Measurements from ENCODE around the gene HTRA3. TPM values are rescaled to one million over a fixed set of nuclear protein-coding genes. Genes with fewer than 3 reads are reported as not detected.

HTRA3 gene
- total and polyA plus RNA-seq, 4 donors: 0.36 to 1.2 (median 1.1) TPM

DNA sequence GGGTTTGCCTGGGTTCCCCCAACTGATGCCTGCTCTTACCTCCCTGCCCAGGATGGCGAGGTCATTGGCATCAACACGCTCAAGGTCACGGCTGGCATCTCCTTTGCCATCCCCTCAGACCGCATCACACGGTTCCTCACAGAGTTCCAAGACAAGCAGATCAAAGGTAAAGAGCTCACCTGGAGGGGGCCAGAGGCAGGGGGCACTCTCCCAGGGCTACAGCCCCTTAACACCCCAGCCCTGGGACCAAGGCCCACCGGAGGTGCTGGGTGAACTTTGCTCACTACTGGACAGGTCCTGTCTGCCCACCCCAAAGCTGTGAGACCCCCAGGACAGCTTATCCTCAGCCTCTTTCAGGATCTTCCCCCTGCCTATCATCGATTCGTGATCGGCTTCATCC lies 24.5 kb downstream of the HTRA3 start:
- 97% methylated on average over 9 of the region's 9 CpGs for WGBS

DNA sequence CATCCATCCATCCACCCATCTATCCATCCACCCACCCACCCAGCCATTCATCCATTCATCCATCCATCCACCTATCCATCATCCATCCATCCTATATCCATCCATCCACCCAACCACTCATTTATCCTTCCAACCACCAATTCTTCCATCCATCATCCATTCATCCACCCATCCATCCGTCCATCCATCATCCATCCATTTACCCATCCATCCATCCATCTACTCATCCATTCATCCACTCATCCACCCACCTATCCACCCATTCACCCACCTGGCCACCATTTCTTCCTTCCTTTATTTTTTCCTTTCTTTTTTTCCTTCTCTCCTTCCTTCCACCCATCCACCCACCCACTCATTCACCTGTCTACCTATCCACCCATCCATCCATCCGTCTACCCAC lies 25.2 kb downstream of the HTRA3 start:
- Histone ChIP-seq H3K4me3 (ENCODE audit: low read depth in 1 of 3, low read length in 3 of 3) (no peak overlapping the region), H3K4me1 (ENCODE audit: control insufficient read depth in 4 of 4, insufficient read depth in 4 of 4, low read length in 3 of 4) (no peaks in the 10 kb centered on the region), H3K27ac (ENCODE audit: low read depth in 1 of 2, low read length in 2 of 2) (no peak overlapping the region), H3K27me3 (ENCODE audit: control insufficient read depth in 4 of 4, insufficient read depth in 4 of 4, low read length in 3 of 4) (no peaks in the 10 kb centered on the region), H3K9ac (ENCODE audit: low read depth in 1 of 2, low read length in 2 of 2) (no peak overlapping the region), H3K36me3 (ENCODE audit: control insufficient read depth in 4 of 4, insufficient read depth in 3 of 4, low read depth in 1 of 4, low read length in 3 of 4) (no peaks in the 10 kb centered on the region), H3K9me3 (ENCODE audit: control insufficient read depth in 4 of 4, low read length in 3 of 4) (no peaks in the 10 kb centered on the region)
- WGBS: 76% methylated on average over 2 of the region's 2 CpGs
- TF ChIP-seq TAF1 (conservative IDR thresholded peaks at IDR 0.05) (no peak), JUND (IDR thresholded peaks at IDR 0.05) (no peak), FOXA1 (IDR thresholded peaks at IDR 0.05) (no peak), EGR1 (IDR thresholded peaks at IDR 0.05; ENCODE audit: low read depth in 2 of 2) (no peak), FOXA2 (IDR thresholded peaks at IDR 0.05) (no peak), HNF4G (IDR thresholded peaks at IDR 0.05) (no peak), YY1 (IDR thresholded peaks at IDR 0.05) (no peak), NR2F2 (IDR thresholded peaks at IDR 0.05) (no peak), HNF4A (conservative IDR thresholded peaks at IDR 0.05) (no peak), RAD21 (IDR thresholded peaks at IDR 0.05) (no peak), MAX (IDR thresholded peaks at IDR 0.05) (no peak), RXRA (IDR thresholded peaks at IDR 0.05) (no peak), GABPA (IDR thresholded peaks at IDR 0.05 in 1 of 2, conservative IDR thresholded peaks at IDR 0.05 in 1 of 2) (no peak), SP1 (IDR thresholded peaks at IDR 0.05) (no peak)
- TF ChIP-seq, protein P1, sequence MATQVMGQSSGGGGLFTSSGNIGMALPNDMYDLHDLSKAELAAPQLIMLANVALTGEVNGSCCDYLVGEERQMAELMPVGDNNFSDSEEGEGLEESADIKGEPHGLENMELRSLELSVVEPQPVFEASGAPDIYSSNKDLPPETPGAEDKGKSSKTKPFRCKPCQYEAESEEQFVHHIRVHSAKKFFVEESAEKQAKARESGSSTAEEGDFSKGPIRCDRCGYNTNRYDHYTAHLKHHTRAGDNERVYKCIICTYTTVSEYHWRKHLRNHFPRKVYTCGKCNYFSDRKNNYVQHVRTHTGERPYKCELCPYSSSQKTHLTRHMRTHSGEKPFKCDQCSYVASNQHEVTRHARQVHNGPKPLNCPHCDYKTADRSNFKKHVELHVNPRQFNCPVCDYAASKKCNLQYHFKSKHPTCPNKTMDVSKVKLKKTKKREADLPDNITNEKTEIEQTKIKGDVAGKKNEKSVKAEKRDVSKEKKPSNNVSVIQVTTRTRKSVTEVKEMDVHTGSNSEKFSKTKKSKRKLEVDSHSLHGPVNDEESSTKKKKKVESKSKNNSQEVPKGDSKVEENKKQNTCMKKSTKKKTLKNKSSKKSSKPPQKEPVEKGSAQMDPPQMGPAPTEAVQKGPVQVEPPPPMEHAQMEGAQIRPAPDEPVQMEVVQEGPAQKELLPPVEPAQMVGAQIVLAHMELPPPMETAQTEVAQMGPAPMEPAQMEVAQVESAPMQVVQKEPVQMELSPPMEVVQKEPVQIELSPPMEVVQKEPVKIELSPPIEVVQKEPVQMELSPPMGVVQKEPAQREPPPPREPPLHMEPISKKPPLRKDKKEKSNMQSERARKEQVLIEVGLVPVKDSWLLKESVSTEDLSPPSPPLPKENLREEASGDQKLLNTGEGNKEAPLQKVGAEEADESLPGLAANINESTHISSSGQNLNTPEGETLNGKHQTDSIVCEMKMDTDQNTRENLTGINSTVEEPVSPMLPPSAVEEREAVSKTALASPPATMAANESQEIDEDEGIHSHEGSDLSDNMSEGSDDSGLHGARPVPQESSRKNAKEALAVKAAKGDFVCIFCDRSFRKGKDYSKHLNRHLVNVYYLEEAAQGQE (IDR thresholded peaks at IDR 0.05): no peak
- TF ChIP-seq, protein P2, sequence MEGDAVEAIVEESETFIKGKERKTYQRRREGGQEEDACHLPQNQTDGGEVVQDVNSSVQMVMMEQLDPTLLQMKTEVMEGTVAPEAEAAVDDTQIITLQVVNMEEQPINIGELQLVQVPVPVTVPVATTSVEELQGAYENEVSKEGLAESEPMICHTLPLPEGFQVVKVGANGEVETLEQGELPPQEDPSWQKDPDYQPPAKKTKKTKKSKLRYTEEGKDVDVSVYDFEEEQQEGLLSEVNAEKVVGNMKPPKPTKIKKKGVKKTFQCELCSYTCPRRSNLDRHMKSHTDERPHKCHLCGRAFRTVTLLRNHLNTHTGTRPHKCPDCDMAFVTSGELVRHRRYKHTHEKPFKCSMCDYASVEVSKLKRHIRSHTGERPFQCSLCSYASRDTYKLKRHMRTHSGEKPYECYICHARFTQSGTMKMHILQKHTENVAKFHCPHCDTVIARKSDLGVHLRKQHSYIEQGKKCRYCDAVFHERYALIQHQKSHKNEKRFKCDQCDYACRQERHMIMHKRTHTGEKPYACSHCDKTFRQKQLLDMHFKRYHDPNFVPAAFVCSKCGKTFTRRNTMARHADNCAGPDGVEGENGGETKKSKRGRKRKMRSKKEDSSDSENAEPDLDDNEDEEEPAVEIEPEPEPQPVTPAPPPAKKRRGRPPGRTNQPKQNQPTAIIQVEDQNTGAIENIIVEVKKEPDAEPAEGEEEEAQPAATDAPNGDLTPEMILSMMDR (IDR thresholded peaks at IDR 0.05; ENCODE audit: low read depth, low read length, missing input control): no peak
- TF ChIP-seq, protein P3, sequence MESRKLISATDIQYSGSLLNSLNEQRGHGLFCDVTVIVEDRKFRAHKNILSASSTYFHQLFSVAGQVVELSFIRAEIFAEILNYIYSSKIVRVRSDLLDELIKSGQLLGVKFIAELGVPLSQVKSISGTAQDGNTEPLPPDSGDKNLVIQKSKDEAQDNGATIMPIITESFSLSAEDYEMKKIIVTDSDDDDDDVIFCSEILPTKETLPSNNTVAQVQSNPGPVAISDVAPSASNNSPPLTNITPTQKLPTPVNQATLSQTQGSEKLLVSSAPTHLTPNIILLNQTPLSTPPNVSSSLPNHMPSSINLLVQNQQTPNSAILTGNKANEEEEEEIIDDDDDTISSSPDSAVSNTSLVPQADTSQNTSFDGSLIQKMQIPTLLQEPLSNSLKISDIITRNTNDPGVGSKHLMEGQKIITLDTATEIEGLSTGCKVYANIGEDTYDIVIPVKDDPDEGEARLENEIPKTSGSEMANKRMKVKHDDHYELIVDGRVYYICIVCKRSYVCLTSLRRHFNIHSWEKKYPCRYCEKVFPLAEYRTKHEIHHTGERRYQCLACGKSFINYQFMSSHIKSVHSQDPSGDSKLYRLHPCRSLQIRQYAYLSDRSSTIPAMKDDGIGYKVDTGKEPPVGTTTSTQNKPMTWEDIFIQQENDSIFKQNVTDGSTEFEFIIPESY (IDR thresholded peaks at IDR 0.05): no peak
- TF ChIP-seq, protein P4, sequence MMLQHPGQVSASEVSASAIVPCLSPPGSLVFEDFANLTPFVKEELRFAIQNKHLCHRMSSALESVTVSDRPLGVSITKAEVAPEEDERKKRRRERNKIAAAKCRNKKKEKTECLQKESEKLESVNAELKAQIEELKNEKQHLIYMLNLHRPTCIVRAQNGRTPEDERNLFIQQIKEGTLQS (IDR thresholded peaks at IDR 0.05): no peak
- DNase-seq (ENCODE audit: low spot score): no peak

More for the DNA sequence above, 24.5 kb downstream of the HTRA3 start:
- no peak for DNase-seq (ENCODE audit: low spot score)
- Histone ChIP-seq H3K27ac (ENCODE audit: low read depth in 1 of 2, low read length in 2 of 2) (no peak overlapping the region), H3K9me3 (ENCODE audit: control insufficient read depth in 4 of 4, low read length in 3 of 4) (no peaks in the 10 kb centered on the region), H3K9ac (ENCODE audit: low read depth in 1 of 2, low read length in 2 of 2) (no peak overlapping the region), H3K36me3 (ENCODE audit: control insufficient read depth in 4 of 4, insufficient read depth in 3 of 4, low read depth in 1 of 4, low read length in 3 of 4) (no peaks in the 10 kb centered on the region), H3K27me3 (ENCODE audit: control insufficient read depth in 4 of 4, insufficient read depth in 4 of 4, low read length in 3 of 4) (no peaks in the 10 kb centered on the region), H3K4me1 (ENCODE audit: control insufficient read depth in 4 of 4, insufficient read depth in 4 of 4, low read length in 3 of 4) (no peaks in the 10 kb centered on the region), H3K4me3 (ENCODE audit: low read depth in 1 of 3, low read length in 3 of 3) (no peak overlapping the region)
- TF ChIP-seq FOXA2 (IDR thresholded peaks at IDR 0.05) (no peak), GABPA (IDR thresholded peaks at IDR 0.05 in 1 of 2, conservative IDR thresholded peaks at IDR 0.05 in 1 of 2) (no peak)

Measured in liver (tissue), 9 donors.